Dermis microvascular lymphatic vessel endothelial cell (primary cell): ENCODE data around the gene ROGDI. TPM values are rescaled to one million over a fixed set of nuclear protein-coding genes. Genes with fewer than 3 reads are reported as not detected.
"Not testable (repeated sequence)": the region's sequence is repeated elsewhere in the genome, so short reads cannot be mapped to it uniquely, and the experiment has no call there.

Experiments used
- DNase-seq, 2 donors: peaks; one replicate each; pipeline versions ENCODE4 v3.0.0 to v3.0.0-alpha.2; 2010; ENCODE audit warnings: low read depth in 2 of 2
- total RNA-seq: library from RNA; depleted of rRNA; stranded (reverse); fragments of >200 nt; gene quantifications from 2 replicates; pipeline ENCODE4 v1.2.1, GENCODE V29; 2014

The ROGDI gene
- total RNA-seq, 1 donor from 2014 or later, result 30.8 TPM

DNA sequence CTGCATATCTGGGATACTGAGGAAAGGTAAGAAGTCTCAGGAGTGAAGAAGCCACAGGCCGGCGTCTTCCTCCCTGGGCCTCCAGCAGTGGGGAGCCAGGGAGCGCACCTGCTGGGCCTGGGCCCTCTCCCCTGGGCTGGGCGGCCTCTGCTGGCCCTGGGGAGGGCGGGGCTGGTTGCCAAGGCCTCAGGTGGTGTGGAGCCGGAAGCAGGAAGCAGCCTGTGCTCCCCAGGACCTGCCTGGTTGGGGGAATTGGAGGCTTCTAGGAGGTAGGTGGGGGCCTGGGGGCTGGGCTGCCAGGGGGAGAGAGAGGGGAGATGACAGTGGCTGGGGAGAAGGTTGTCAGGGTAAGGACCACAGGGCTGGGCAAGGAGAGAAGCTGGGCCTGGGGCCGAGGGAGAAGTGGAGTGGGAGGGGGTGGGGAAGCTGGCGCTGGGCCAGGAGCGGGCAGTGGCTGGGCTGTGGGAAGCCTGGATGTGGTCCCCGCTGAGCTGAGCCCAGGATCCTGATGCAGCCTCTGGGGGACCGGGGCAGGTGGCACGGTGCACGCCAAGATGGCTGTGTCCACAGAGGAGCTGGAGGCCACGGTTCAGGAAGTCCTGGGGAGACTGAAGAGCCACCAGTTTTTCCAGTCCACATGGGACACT, 7.1 kb downstream of the ROGDI start, which contains the start of gene SMIM22:
SMIM22 (plus strand) TSS at position 189 of the 647 bp plus-strand sequence; CDS start at position 555, 366 bp downstream.
- DNase-seq, result no peak

DNA sequence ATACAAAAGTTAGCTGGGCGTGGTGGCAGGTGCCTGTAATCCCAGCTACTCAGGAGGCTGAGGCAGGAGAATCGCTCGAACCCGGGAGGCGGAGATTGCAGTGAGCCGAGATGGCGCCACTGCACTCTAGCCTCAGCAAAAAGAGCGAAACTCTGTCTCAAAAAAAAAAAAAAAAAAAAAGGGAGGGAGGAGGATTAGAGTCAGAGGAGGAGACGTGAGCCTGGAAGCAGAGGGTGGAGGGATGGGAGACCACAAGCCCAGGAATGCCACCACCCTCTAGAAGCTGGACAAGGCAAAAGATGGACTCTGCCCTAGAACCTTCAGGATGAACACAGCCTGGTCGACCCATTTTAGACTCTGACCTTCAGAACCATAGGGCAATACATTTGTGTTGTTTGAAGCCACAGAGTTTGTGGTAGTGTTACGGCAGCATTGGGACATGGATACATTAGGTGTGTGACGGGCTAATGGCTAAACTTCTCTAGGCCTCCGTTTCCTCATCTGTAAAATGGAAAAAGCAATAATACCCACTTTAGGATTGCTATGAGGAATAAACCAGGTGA, 9.4 kb downstream of the ROGDI start:
- no peak for DNase-seq

DNA sequence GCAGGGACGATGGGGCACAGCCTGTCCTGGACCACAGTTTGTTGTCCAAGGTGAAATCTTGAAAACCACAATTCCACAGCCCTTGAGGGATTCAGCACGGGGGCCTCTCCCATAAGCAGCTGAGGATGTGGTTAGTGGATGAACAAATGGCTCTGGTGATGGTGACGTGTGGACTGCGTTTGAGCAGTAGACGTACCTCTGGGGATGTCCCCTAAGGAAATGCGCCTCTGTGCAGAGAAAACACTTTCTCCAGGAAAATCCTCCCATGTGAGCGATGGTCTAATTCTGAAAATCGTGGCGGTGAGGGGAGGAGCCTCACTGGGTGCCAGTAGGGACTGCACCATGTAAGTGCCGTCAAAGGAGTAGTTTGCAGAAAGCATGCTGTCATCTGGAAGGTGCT, 11.6 kb downstream of the ROGDI start:
- no peak for DNase-seq

DNA sequence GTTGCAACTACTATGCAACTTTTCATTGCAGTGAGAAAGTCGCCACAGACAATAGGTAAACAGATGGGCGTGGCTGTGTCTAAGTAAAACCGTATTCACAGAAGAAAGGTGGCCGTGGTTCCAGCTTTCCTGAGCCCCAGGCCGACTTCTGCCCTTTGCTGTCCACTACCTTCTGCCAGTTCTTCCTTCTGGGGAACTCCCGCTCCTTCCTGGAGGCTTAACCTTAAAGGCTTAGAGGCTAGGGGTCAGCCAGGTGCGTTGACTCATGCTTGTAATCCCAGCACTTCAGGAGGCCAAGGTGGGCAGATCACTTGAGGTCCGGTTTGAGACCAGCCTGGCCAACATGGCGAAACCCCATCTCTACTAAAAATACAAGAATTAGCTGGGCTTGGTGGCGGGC, 12.2 kb downstream of the ROGDI start:
- DNase-seq, result no peak

DNA sequence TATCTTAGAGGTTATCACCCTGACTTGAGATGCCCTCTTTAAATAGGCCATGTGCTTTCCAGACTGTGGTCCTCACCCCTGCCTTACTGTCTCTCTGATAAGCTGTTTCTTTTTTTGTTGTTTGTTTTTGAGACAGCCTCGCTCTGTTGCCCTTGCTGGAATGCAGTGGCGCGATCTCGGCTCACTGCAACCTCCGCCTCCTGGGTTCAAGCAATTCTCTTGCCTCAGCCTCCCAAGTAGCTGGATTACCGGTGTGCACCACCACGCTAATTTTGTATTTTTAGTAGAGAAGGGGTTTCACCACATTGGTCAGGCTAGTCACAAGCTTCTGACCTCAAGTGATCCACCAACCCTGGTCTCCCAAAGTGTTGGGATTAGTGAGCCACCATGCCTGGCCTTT, 13.5 kb downstream of the ROGDI start:
- DNase-seq, result no peak

DNA sequence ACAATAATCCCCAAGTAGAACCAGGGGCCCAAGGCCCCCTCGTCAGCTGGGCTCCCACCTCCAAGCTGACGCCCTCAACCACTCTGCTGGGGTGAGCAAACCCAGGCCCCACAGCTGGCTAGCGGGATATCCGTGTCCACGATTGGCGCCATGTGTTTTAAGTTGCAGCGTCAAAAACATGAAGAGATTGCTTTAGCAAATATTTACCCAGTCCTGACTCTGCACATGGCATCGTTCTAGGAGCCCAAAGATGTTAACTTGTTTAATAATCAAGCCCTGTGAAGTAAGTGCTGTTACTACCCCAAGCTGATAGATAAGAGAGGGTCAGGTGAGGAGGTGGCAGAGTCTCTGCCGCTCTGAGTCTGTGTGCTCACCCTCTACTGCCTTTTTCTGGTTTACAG, 13.9 kb downstream of the ROGDI start:
- DNase-seq, result no peak

DNA sequence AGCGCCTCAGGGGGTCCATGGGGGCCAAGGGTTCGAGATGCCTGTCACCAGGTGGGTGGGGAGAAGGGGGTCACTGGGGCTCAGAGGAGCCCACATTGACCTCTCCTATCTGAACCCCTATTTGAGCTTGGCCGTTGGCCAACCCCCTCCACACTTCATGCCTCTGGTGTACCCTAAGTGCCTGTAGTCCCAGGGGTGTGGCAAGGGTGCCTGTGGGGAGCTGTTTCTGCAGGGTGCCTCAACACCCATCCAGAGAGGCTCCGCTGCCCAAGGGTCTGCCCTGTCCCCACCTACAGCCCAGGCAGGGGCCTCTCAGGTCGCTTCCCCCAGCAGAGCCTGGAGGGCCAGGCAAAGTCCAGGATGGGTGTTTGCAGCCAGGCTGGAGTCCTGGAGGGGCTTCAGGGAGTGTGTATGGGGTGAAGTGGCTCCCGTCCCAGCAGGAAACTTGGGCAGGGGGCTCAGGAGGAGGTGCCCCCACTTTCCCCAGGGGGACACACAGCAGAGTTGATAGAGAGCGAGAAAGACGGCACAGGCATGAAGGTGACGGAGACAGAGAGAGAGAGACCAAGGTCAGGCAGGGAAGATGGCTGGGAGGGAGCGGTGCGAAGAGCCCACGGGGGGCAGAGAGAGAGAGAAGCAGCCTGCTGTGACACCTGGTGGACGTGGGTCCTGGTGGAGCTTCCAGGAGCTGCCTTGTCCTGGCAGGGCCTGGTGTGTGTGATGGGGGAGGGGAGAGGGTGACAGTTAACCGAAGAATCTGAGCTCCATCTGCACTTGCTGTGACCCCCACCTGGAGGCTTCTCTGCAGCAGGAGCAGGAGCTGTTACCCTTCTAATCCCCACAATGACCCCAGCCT, 14.6 kb downstream of the ROGDI start, which contains the start of gene SEPTIN12:
SEPTIN12 (minus strand) TSS at position 719 of the 856 bp plus-strand sequence; CDS start at position 19, 700 bp downstream.
- no peak for DNase-seq

DNA sequence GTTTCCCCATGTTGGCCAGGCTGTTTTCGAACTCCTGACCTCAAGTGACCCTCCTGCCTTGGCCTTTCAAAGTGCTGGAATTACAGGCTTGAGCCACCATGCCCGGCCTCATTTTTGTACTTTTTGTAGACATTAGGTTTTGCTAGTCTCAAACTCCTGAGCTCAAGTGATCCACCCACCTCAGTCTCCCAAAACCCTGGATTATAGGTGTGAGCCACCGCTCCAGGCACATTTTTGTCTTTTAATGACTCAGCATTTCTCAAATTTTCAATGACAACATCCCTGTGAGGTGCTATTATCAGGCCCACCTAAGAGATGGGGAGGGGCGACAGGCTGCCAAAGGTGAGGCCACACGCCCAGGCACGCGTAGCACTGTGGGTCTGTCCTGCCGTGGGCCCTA, 15.4 kb downstream of the ROGDI start:
- DNase-seq, result no peak

DNA sequence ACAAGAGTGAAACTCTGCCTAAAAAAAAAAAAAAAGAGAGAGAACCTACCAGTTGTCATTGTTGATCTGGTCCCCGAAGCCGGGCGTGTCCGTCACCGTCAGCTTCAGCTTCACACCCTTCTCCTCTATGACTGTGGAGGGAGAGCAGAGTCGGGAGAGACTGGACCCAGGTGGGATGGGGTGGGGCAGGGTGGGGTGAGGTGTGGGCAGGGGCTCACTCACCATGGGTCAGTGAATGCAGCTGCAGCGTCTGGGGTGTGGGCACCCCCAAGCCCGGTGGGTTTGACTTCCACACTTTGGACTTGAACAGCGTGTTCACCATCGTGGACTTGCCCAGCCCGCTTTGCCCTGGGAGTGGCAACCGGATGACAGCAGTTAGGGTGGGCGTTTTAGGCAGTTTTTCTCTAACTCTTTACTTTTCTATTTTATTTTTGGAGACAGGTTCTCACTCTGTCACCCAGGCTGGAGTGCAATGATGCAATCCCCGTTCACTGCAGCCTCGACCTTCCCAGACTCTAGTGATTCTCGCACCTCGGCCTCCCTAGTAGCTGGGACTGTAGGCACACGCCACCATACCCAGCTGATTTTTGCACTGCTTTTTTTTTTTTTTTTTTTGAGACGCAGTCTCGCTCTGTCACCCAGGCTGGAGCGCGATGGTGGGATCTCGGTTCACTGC, 16.5 kb downstream of the ROGDI start:
- no peak for DNase-seq

DNA sequence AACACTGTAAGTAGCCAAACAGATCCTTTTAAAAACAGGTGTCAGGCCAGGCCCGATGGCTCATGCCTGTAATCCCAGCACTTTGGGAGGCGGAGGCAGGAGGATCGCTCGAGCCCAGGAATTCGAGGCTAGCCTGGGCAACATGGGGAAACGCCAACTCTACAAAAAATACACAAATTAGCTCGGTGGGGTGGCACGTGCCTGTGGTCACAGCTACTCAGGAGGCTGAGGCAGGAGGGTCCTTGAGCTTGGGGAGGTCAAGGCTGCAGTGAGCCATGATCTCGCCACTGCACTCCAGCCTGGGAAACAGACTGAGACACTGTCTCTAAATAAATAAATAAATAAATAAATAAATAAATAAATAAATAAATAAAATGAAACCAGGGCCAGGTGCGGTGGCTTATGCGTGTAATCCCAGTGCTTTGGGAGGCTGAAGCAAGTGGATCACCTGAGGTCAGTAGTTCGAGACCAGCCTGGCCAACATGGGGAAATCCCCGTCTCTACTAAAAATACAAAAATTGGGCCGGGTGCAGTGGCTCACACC, 17.9 kb downstream of the ROGDI start:
- DNase-seq, result not testable (repeated sequence)

DNA sequence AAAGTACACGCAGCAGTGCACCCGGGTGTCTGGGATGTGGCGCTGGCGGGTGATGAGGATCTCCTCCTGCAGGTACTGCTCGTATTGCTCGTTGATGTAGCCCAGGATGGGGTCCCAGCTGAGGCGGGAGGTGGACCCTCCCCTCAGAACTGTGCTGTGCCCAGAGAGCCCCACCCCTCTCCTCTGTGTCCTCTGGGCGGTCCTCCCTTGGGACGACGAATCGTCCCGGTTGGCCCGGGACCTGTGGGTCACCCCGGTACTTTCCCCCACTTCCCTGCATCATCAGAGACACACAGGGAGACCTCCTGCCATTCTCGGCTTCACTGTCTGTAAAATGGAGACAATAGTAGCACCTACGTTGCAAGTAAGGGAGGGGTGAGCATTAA, 18.5 kb downstream of the ROGDI start:
- DNase-seq, result no peak

DNA sequence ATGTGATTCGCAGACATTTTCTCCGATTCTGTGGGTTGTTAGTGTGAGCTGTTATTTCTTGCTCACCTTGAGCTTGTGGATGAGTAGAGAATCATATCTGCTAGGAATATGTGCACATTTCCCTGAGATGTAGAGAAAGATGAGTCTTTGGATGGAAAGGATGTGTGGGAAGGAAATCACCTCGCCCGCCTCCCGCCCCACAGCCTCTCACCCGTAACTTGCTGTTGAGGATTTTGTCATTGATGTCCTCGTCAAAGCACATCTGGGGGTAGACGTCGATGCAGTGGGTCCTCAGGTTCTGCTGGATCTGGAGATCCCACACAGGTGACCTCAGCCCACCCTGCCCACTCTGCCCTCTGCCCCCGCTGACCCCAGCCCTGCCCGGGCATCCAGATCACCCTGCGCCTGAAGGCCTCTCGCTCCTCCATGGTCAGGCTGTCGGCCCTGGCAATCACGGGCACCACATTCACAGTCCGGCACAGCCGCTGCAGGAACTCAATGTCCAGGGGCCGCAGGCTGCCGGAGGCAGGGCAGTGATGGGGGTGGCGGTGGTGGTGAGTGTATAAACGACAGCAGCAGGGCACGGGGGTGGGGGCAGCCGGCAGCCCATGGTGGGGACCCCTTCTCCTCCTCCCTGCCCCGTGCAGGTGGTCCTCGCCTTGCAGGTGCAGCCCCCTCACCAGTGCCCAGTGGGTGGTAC, 19.0 kb downstream of the ROGDI start:
- no peak for DNase-seq

DNA sequence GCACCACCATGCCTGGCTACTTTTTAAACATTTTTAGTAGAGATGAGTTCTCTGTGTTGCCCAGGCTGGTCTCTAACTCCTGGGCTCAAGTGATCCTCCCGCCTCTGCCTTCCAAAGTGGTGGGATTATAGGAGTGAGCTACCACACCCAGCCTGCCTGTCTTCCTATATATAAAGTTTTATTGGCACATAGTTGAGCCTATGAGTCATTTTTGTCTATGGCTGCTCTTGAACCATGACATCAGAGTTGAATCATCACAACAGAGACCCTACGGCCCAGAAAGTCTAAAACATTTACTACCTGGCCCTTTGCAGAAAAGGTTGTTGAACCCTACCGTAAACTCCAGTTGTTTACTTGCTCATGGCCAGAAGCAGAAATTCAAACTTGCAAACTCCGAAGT, 22.2 kb downstream of the ROGDI start:
- no peak for DNase-seq

DNA sequence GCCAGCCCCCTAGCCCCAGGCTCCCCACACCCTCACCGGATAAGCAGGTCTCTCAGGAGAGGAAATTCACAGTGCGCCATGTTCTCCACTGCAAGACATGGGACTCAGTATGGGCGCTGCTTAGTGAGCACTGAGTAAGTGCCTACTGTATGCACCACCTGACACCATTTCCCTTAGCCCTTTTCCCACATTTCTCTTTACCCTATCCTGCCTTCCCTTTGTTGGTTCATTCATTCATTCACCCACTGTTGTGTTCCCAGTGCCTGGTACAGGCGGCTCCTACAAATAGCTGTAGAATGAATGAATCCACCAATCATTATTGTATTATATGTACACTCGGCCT, 24.4 kb downstream of the ROGDI start:
- no peak for DNase-seq

DNA sequence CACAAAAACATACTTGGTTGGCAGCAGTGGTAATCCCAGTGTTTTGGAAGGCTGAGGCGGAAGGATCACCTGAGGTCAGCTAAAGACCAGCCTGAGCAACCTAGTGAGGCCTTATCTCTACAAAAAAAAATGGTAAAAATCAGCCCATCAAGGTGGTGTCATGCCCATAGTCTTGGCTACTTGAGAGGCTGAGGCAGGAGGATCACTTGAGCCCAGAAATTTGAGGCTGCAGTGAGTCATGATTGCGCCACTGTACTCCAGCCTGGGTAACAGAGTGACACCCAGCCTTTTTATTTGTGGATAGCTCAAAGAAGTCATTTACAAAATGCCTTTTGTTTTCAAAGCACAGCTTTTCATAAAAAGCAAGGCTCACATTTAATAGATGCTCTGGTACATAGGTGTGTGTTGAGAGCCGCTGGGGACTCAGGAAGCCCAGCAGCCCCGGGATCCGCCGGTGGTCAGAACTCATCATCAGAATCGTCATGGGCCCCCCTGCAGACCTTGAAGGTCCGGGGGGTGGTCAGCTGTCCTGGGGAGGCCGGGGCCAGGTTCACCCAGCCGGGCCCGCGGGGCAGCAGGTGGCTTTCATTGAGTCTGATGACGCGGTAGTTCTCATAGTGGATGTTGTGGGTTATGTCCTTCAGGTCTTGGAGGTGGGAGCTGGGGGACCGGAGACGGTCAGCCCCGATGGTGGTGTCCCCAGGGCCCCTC, 24.9 kb downstream of the ROGDI start:
- DNase-seq, result no peak

DNA sequence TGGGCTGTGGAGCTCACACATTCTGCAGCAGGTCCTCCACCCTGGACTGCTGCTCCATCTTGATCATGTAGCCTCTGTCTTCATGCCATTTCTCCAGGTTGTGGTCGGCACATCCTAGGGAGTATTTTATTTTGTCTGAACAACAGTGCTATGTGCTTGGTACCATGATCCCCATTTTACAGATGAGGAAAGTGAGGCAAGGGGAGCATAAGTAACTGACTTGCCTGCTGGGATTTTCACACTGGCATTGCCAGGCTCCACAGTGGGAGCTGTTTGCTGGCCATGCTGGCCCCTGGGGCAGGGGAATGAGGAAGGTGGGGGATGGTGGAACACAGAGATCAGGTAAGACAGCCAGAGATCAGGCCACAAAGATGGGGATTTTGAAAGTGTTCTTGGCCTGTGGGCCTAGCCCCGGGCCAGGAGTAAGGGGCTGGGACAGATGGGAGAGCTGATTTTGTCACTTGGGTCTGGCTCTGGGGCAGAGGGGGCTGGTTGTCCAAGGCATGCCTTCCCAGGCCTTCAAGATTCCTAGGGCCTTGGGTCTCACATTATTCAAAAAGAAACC, 26.2 kb downstream of the ROGDI start:
- DNase-seq, result no peak

DNA sequence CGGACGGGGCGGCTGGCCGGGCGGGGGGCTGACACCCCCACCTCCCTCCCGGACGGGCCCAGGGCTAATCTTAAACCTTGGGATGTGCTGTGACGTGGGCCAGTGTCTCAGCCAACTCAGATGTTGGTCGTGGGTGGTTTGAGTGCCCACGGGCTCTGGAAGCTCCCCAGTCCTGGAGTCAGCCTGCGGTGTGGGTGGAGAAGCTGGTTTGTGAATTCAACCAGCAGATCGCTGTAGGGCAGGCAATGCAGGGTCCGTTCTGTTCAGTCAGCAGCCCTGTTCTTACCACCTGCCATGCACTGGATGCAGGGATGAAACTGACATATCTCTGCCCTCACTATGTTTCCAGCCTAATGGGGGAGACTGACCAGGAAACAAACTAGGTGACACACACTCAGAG, 27.4 kb downstream of the ROGDI start:
- DNase-seq, result no peak

DNA sequence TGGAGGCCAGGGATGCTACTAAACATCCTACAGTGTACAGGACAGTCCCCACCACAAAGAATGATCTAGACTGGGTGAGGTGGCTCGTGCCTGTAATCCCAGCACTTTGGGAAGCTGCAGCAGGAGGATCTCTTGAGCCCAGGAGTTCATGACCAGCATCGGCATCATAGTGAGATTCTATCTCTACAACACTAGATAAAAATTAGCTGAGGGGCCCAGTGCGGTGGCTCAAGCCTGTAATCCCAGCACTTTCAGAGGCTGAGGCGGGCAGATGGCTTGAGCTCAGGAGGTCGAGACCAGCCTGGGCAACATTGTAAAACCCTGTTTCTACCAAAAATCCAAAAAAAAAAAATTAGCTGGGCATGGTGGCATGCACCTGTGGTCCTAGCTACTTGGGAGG, 30.1 kb downstream of the ROGDI start:
- no peak for DNase-seq

DNA sequence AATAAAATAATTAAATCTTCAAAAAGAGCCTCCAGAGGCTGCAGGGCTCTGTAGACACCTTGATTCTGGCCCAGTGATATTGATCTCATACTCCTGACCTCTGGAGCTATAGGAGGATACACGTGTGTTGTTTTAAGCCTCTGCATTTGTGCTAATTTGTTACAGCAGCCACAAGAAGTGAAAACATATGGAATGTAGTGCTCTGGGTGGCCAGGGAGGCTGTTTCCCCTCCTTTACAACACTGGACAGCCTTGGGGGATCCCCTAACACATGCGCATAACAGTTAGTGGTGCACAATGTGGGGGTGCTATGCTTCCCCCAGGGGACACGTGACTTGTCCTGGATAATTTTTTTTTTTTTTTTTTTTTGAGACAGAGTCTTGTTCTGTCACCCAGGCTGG, 30.8 kb downstream of the ROGDI start:
- DNase-seq, result no peak

DNA sequence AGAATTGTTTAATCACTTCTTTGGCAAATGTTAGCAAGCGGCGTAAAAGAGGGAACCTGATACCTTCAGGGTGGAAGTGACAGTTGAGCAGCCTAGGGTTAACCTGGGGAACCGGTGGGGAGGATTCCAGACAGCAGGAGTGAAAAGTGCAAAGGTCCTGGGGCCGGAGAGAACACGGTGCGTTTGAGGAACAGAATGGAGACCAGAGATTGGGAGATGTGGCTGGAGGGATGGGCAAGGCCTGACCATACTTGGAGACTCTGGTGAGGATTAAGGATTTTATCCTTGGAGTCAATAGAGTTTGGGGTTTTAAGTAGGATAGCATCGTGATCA, 33.2 kb downstream of the ROGDI start:
- no peak for DNase-seq
